Motor neuron (in vitro differentiated cells): Measurements from ENCODE around the gene GSTT4. TPM values are rescaled to one million over a fixed set of nuclear protein-coding genes. Genes with fewer than 3 reads are reported as not detected.
A peak's percentile ranks its signal among the peaks of the same experiment; 100 is the strongest.

ENCODE experiments used
- ATAC-seq, 8 experiments: fragments of 200-7000 bp; cut with Tn5 transposase; replicated peaks in 6 of 8; 2 replicates each; pipeline ENCODE4 v1.8.0; 2021; ENCODE audit warnings: mild to moderate bottlenecking in 8 of 8, moderate library complexity in 8 of 8
- H3K27ac ChIP-seq, 2 donors: fragments of 250-450 bp; sonication (Bioruptor Pico); 2 replicates each; pipeline ENCODE4 v1.9.0; 2021; ENCODE audit warnings: antibody characterized with exemption in 2 of 2, mild to moderate bottlenecking in 2 of 2, moderate library complexity in 1 of 2
- H3K4me1 ChIP-seq, 2 donors: fragments of 250-450 bp; sonication (Bioruptor Pico); replicated peaks in 1 of 2; 2 replicates each; pipeline ENCODE4 v1.6.1; 2021; ENCODE audit warnings: antibody characterized with exemption in 2 of 2, mild to moderate bottlenecking in 2 of 2, moderate library complexity in 1 of 2
- H3K4me3 ChIP-seq, 5 donors: fragments of 250-450 bp; sonication (Bioruptor Pico); 2 replicates each; pipeline ENCODE4 v1.9.0; 2021; ENCODE audit warnings: antibody characterized with exemption in 5 of 5, mild to moderate bottlenecking in 5 of 5, moderate library complexity in 4 of 5
- WGBS, 10 experiments: fragments of 450-650 bp; shearing (Covaris generic); methylation state at CpG; one replicate each; pipeline ENCODE4 v1.0.0; 2022; 5-methylcytosine and 5-hydroxymethylcytosine counted together
- in situ Hi-C, 9 experiments: fragments of 400-800 bp; cut with MboI; loops; one replicate each; pipeline ENCODE4 v1.15.0; 2021; ENCODE audit warnings: low sequenced_read_pairs in 9 of 9, low pct_unique_long_range_greater_than_20kb in 2 of 9; ENCODE audit not compliant: unreplicated experiment in 9 of 9
- total RNA-seq, 8 experiments: library from RNA; unstranded; fragments of 300-600 nt; gene quantifications; 2 replicates each; pipeline versions ENCODE4 v1.2.3 to v1.2.4, GENCODE V29; 2022

GSTT4 gene
- total RNA-seq, 8 experiments from 2014 or later: 0.05 to 0.62 TPM; not detected in 6

- H3K27ac ChIP-seq: no peak overlapping the region
- no peak for ATAC-seq
- H3K4me3 ChIP-seq: no peak overlapping the region
- in situ Hi-C loops: no loop called here
- H3K4me1 ChIP-seq: no peaks in the 10 kb centered on the region
- WGBS, 10 experiments: 86 to 100% (median 94%) methylated on average over 1 to 3 of the region's 5 CpGs; no CpG with 5 or more reads in 5 of the 10 experiments
Measured at GRCh38 chr22:24035296-24035695, 30.0 kb upstream of the GSTT4 start.

- 41 to 100% (median 100%) methylated on average over 1 to 4 of the region's 4 CpGs; no CpG with 5 or more reads in 3 of the 10 experiments for WGBS, 10 experiments
- in situ Hi-C loops: no loop called here
- Histone ChIP-seq H3K4me1 (no peaks in the 10 kb centered on the region), H3K4me3 (no peak overlapping the region), H3K27ac (no peak overlapping the region)
- no peak for ATAC-seq
Measured at GRCh38 chr22:24033731-24034130, 28.5 kb upstream of the GSTT4 start.

- H3K27ac ChIP-seq: no peak overlapping the region
- ATAC-seq: no peak
- peaks cover 0 to 3% of the 10 kb centered on the region in 2 donors for H3K4me1 ChIP-seq
- in situ Hi-C loops: no loop called here
- H3K4me3 ChIP-seq: no peak overlapping the region
Measured at GRCh38 chr22:24030186-24030702, 25.0 kb upstream of the GSTT4 start.

- peaks cover 0 to 3% of the 10 kb centered on the region in 2 donors for H3K4me1 ChIP-seq
- in situ Hi-C loops: no loop called here
- WGBS, 10 experiments: 92 to 100% (median 100%) methylated on average over 2 to 3 of the region's 3 CpGs; no CpG with 5 or more reads in 6 of the 10 experiments
- H3K4me3 ChIP-seq: no peak overlapping the region
- no peak overlapping the region for H3K27ac ChIP-seq
- ATAC-seq: no peak
Measured at GRCh38 chr22:24029304-24029703, 24.1 kb upstream of the GSTT4 start.

- H3K27ac ChIP-seq: no peak overlapping the region
- in situ Hi-C loops: no loop called here
- H3K4me1 ChIP-seq: peaks cover 0 to 3% of the 10 kb centered on the region in 2 donors
- no peak overlapping the region for H3K4me3 ChIP-seq
- WGBS, 10 experiments: 46 to 80% (median 54%) methylated on average over 1 to 2 of the region's 2 CpGs; no CpG with 5 or more reads in 4 of the 10 experiments
- ATAC-seq: no peak
Measured at GRCh38 chr22:24028533-24028932, 23.3 kb upstream of the GSTT4 start.

GRCh38 chr22:24027991-24028390 lies 22.7 kb upstream of the GSTT4 start:
- Histone ChIP-seq H3K27ac (no peak overlapping the region), H3K4me1 (peaks cover 0 to 3% of the 10 kb centered on the region in 2 donors), H3K4me3 (no peak overlapping the region)
- in situ Hi-C loops: no loop called here
- 50 to 93% (median 82%) methylated on average over 1 to 2 of the region's 2 CpGs; no CpG with 5 or more reads in 2 of the 10 experiments for WGBS, 10 experiments
- no peak for ATAC-seq

- WGBS, 10 experiments: 60 to 100% (median 100%) methylated on average over 1 to 3 of the region's 3 CpGs; no CpG with 5 or more reads in 1 of the 10 experiments
- in situ Hi-C loops: no loop called here
- H3K27ac ChIP-seq: no peak overlapping the region
- H3K4me1 ChIP-seq: peaks cover 0 to 3% of the 10 kb centered on the region in 2 donors
- ATAC-seq: peak in 2 of 8 experiments; percentile 44 to 53
- H3K4me3 ChIP-seq: no peak overlapping the region
Measured at GRCh38 chr22:24027389-24027975, 22.2 kb upstream of the GSTT4 start.

GRCh38 chr22:24026733-24027132 lies 21.5 kb upstream of the GSTT4 start:
- no peak overlapping the region for H3K27ac ChIP-seq
- peaks cover 0 to 3% of the 10 kb centered on the region in 2 donors for H3K4me1 ChIP-seq
- no peak overlapping the region for H3K4me3 ChIP-seq
- 40 to 93% (median 88%) methylated on average over 2 to 3 of the region's 3 CpGs for WGBS, 10 experiments
- no peak for ATAC-seq
- in situ Hi-C loops: no loop called here

- Histone ChIP-seq H3K4me1 (peaks cover 0 to 3% of the 10 kb centered on the region in 2 donors), H3K4me3 (no peak overlapping the region), H3K27ac (no peak overlapping the region)
- 17 to 100% (median 100%) methylated on average over 1 to 2 of the region's 2 CpGs; no CpG with 5 or more reads in 5 of the 10 experiments for WGBS, 10 experiments
- in situ Hi-C loops: no loop called here
- ATAC-seq: no peak
Measured at GRCh38 chr22:24026056-24026455, 20.8 kb upstream of the GSTT4 start.

GRCh38 chr22:24025475-24025874 lies 20.2 kb upstream of the GSTT4 start:
- Histone ChIP-seq H3K4me1 (peaks cover 0 to 3% of the 10 kb centered on the region in 2 donors), H3K4me3 (no peak overlapping the region), H3K27ac (no peak overlapping the region)
- ATAC-seq: no peak
- 40 to 100% (median 67%) methylated on average over 1 to 6 of the region's 6 CpGs; no CpG with 5 or more reads in 3 of the 10 experiments for WGBS, 10 experiments
- in situ Hi-C loops: no loop called here

- no peak for ATAC-seq
- H3K4me3 ChIP-seq: no peak overlapping the region
- peaks cover 0 to 3% of the 10 kb centered on the region in 2 donors for H3K4me1 ChIP-seq
- 85 to 100% (median 95%) methylated on average over 2 to 3 of the region's 3 CpGs; no CpG with 5 or more reads in 1 of the 10 experiments for WGBS, 10 experiments
- H3K27ac ChIP-seq: no peak overlapping the region
- in situ Hi-C loops: no loop called here
Measured at GRCh38 chr22:24024354-24024753, 19.1 kb upstream of the GSTT4 start.

- in situ Hi-C loops: no loop called here
- Histone ChIP-seq H3K4me1 (peaks cover 0 to 3% of the 10 kb centered on the region in 2 donors), H3K4me3 (no peak overlapping the region), H3K27ac (no peak overlapping the region)
- no peak for ATAC-seq
Measured at GRCh38 chr22:24023204-24023789, 18.0 kb upstream of the GSTT4 start.

- 86 to 100% (median 100%) methylated on average over 1 to 3 of the region's 3 CpGs; no CpG with 5 or more reads in 2 of the 10 experiments for WGBS, 10 experiments
- in situ Hi-C loops: no loop called here
- Histone ChIP-seq H3K27ac (no peak overlapping the region), H3K4me3 (no peak overlapping the region), H3K4me1 (no peaks in the 10 kb centered on the region)
- no peak for ATAC-seq
Measured at GRCh38 chr22:24021304-24021703, 16.1 kb upstream of the GSTT4 start.
